HG03565 (cell line): Measurements from ENCODE around the gene PIEZO1.
"Not testable (repeated sequence)": the region's sequence is repeated elsewhere in the genome, so short reads cannot be mapped to it uniquely, and the experiment has no call there.

Source experiments
- ATAC-seq: cut with Tn5 transposase; IDR thresholded peaks from one replicate; pipeline ENCODE4 v1.9.1; 2021; ENCODE audit warnings: mild to moderate bottlenecking, moderate library complexity; ENCODE audit not compliant: unreplicated experiment

Gene PIEZO1

DNA sequence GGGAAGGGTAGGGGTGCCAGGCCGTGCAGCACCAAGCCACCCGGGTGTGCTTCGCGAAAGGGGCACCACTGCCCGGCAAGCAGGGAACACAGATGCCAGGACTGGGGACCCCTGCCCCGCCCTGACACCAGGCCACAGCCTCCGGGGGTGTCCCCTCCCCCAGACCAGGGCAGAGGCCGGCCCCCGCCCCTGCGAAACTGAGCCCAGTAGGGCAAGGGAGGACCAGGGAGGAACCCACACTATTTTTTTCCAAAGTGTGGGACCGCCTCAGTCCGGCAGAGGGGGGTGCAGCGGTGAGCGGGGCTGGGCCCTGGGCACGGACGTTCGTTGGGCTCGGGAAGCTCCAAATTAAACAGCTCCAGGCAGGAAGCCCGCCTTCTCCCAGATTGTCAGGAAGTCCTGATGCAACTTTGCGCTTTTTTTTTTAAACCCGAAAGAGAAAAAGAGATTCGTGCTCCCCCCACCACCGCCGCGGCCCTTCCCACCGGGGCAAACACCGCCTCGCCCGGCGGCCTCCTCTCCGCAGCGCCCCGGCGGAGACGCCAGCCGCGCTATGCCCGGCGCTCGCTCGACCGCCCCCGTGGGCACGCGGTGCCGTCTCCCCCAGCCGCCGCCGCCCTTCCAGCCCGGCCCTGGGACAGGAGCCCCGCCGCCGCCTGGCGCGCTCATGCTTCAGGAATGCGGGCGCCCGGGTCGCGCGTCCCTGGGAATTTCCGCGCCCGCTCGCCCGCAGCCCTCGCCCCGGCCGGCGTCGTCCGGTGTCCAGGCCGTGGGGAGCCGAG lies 755 bp downstream of the PIEZO1 start:
- ATAC-seq: no peak

DNA sequence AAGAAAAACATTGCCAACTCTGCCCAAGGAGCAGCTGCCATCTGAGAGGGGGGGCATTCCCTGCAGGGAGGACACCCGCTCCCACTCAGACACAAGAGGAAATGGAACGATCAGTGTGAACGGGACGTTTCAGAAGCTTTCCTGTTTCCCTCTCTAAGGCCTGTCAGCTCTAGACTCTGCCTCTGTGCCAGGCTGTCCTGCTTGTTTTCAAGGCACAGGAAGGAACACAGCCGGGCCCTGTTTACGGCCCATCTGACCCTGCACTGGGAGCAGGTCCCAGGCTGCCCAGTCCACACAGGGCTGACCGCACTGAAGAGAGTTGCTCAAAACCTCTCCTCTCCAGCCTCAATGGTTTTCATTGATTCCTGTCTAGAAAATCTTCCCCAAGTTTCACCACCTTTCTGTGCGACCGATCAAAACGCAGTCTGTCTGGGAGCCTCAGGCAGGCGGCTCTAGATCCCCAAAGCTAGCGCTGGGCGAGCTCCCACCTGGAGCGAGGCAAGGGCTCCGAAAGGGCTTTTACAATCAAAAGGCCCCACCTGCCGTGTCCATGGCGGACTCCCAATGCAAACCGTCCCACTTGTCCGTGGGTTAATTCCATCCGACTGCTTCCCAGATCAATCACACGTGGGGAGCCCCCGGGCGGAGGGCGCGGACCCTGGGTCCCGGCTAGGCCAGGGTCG lies 1.5 kb downstream of the PIEZO1 start:
- ATAC-seq: no peak

DNA sequence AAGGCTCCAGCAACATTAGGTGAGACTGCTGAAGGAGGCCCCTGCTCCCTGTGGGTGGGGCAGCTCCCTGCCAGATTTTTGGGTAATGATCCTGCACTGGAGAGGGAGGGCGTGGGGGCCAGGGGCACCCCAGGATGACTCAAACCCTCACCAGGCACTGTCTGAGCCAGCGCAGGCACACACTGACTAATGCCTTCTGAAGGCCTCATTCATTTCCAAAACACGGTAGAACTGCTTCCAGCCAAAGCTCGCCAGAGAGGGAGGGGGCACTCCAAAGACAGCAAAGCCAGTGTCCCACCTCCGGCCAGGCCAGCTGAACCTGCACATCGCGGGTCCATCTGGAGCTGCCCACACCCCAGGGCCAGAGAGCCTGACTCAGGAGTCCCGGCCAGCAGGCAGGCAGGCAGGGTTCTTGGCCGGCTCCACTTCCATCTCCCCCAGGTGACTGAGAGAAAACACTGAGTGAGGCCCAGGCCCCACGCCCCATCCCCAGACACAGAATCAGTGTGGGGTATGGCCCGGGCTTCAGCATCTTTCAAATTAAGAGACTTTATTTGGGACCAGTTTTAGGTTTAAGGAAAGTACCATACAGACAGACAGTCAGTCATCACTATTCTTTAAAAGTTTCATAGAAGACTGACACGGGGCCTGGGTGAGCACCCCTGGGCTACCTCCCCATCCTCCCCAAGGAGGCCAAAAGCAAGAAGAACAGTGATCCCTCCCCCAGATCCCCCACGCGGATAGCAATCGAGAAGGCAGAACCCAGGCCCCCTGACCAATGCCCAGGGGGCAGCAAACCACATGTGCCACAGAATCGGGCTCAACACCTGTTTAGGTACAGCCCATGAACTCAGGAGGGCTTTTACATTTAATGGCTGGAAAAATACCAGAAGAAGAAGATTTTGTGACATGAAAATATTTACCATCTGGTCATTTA lies 2.3 kb downstream of the PIEZO1 start:
- ATAC-seq: no peak

DNA sequence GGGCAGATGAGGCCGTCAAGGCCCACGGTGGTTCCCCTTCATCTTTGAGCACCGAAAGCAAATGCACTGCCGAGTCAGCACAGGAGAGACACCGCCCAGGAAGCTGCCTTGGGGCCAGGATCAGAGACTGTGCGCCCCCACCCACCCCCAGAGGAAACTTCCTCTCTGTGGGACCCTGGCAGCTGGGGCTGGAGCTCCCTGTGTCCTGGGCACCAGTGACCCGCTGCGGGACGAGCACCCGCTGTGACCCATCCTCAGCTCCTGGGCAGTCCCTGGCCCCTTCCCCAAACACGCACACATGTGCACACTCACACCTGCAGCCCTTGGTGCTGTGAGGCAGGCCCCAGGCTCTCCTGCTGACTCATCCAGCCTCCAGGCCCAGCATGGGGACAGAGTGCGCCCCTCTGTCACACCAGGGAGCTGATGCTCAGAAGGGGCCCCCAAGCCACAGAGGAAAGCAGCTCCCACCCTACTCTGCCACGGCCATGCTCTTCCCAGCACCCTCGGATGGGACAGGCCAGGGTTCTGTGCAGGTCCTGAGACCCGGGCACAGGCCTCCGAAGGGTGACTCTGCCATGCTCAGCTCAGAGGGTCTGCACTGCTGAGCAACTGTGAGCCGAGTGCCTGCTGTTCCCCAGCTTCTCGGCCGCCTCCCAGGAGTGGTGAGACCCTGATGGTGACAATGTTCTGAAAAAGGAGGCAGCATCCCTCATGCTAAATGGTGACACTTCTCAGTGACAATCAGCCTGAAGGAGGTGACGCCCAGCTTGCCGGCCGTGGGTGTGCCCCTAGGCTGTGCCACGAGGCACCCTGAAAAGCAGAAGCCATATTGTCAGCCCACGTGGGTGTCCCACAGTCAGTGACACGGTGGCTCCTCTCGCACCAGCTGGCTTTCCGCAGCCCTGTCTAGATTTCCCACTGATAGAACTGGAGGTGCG lies 3.6 kb downstream of the PIEZO1 start:
- peak; percentile 27 for ATAC-seq

DNA sequence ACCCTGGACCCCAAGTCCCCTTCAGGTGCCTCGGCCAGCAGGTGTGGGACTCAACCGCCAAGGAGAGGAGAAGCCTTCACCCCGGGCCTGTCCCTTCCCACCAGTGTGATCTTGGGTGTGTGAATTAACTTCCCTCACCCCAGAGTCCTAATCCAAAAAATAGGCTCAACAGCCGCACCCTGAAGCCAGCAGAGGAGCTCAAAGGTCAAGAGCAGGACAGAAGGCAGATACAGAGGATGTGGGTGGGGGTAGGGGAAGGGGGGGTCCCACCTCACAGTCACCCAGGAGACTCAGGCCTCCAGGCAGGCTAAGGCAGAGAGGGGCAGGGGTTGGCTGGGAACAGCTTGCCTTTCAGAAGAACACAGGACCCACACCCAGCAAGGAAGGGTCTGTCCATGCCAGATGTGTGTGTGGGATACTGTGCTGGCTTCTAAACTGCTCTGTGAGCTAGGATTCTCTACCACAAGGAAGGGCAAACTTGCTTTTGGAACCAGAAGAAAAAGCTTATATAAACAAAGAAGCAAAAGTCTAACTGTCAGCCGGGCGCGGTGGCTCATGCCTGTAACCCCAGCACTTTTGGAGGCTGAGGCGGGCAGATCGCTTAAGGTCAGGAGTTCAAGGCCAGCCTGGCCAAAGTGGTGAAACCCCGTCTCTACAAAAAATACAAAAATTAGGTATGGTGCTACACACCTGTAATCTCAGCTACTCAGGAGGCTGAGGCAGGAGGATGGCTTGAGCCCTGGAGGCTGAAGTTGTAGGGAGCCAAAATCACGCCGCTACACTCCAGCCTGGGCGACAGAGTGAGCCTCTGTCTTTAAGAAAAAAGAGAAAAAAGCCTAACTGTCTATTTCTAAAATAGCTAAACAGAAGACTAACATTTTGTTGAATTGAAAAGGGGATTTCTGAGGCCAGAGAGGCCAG lies 4.6 kb downstream of the PIEZO1 start:
- ATAC-seq: no peak

DNA sequence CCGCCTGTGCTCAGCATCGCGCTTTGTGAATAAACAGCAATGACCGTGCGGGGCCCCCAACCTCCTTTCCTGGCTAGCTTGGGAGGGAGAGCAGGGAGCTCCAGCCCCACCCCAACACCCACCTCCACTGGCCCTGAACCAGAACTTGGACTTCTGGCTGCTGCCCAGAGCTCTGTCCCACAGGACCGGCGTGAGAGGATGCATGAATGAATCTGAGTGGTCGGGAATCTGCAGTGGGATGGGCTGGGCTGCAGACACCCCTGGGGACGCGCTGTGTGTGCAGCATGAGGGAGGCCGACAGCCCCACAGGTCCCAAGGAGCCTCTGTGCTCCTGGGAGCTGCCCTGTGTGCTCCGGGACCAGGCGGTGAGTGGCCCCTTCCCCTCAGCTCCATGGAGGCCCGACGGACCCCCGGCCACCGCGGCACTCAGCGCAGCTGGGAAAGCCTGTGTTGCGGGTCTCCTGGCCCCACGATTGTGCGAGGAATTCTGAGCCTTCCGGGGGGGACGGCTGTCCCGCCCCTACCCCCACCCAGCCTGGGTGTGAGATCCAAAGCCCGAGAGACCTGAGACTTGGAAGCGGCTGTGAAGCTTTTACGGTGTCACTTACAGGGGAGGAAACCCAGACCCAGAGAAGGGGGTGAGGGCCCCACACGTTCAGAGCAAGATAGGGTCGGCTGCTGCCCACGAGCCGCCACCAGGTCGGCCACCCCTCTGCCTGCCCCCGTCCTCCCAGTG lies 5.4 kb downstream of the PIEZO1 start:
- ATAC-seq: no peak

DNA sequence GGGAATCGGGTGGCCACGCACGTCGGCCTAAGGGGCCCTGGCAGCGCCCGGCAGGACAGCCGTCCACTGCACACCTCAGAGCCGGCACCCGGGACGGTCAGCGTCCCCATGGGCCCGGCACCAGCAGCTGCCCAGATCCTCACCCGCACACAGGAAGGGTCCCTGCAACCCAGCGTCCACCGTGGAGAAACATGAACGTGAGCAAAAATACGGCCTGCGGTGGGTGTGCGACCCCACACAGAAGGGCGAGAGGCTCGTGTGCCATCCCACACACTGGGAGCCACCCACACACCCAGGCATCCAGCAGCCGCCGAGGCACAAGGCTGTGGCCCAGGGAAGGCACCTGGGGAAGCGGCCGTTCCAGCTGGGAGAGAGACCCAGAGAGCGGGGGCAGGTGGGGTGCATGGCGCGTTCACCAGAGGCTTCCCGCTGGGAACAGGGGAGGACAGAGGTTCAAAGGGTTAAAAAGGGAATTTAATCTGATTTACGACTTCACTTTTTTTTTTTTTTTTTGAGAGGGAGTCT lies 6.4 kb downstream of the PIEZO1 start:
- no peak for ATAC-seq

DNA sequence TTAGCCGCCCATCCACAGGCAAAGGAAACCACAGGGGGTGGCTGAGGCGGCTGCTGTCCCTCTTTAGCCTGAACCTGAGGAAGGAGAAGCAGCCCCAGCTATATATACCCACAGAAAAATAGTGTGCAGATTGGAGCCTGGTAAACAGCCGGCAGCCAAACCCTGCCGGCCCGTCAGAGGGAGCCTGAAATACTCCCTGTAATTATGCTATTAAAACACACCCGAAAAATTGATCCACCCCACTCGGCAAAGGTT lies 6.8 kb downstream of the PIEZO1 start:
- no peak for ATAC-seq

DNA sequence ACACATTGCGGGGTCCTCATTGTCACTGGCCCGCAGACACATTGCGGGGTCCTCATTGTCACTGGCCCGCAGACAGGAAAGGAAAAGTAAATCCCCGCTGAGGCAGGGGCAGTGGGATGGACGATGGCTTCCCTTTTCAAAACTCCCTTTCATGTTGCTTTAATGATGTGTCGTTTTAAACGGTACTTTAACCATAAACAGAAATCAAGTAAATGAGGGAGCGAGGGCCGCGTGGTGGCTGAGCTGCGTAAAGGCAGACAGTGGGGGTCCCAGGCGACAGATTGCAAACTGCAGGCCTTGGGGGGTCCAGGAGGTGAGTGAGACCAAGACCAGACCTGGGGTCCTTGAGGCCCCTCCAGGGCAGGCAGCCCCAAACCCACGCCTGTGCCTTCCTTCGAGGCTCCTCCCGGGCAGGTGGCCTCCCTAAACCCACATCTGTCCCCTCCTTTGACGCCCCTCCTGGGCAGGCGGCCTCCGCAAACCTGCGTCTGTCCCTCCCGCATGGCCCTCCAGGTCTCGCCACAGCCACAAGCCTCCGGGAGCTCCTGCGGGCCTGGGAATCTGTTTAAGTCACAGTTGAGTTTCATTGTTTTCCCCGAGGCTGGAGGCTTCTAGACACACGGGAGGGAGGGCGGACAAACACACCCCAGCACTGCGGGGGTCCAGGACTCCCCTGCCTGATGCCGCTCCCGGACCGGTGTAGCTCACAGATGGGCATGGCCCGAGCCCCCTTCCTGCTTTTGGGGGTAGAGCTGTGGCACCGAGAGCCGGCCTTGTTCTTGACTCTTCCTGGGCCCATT lies 7.3 kb downstream of the PIEZO1 start:
- ATAC-seq: no peak

DNA sequence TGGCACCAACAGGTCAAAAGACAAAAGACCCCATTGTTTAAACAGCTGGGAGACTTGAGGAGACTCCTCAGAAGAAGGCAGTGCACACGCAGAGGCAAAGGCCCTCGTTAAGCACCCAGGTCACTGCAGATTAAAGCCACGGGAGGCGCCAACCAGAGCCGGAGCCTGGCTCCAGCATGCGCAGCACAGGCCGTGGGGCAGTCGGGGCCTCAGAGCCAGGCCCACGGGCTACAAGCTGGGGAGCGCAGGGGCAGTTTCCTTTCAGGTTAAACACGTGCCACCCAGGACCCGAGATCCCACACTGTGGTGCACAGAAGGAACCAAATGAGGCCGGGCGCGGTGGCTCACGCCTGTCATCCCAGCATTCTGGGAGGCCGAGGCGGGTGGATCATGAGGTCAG lies 9.2 kb downstream of the PIEZO1 start:
- ATAC-seq: no peak

DNA sequence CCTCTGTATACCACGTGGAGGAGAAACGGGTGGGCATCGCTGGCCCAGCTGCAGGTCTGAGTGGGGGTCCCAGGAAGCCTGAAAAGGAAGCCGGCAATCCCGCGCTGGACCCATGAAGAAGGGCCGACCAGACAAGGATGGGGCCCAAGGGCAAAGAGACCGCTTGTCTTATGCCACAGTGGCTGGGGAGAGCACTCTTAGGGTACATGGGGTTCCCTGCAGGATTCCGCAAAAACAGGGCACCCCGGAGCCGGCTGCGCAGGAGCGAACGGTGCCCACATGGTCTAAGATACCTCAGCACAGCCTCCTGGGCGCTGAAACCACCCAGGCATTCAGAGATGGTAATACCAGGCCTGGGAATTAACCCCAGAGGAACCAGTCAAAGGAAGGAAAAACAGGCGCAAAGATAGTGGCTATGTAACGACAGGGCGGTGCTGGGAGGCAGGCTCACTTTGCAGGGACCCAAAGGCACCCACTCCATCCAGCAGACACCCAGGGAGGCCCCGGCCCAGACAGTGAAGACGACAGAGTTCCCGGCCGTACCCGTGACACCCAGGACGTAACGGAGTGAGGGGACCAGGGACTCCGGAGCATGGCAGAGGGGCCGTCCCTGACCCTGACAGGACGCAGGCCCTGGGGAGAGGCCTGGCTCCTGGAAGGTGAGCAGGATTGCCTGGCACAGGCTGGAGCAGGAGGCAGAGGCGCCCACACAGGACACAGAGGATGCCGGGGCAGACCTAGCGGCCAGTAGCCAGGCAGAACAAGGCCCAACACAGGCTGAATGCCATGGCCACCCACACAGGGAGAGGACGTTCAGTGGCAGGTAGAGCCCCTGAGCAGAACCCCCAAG lies 10.3 kb downstream of the PIEZO1 start:
- ATAC-seq: no peak

DNA sequence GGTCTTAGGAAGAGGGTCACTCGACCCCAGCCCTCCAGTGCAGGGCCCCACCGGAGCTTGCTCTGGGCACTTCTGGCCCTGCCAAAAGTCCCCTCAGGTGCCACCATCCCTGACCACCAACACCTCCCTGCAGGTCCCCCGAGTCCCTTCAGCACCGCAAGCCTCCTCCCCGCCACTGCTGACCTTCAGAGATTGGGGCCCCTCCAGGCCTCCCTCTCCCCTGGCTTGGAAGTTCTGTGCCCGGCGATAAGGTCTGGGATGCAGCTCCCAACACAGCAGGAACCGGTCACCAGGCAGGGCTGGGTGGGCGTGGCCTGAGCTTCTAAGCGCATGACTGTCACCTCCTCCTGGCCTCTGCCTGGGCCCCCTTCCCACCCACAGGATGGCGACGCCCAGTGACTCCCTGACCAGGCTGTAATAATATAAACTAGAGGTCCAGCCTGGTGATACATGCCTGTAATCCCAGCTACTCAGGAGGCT lies 11.2 kb downstream of the PIEZO1 start:
- ATAC-seq: no peak

DNA sequence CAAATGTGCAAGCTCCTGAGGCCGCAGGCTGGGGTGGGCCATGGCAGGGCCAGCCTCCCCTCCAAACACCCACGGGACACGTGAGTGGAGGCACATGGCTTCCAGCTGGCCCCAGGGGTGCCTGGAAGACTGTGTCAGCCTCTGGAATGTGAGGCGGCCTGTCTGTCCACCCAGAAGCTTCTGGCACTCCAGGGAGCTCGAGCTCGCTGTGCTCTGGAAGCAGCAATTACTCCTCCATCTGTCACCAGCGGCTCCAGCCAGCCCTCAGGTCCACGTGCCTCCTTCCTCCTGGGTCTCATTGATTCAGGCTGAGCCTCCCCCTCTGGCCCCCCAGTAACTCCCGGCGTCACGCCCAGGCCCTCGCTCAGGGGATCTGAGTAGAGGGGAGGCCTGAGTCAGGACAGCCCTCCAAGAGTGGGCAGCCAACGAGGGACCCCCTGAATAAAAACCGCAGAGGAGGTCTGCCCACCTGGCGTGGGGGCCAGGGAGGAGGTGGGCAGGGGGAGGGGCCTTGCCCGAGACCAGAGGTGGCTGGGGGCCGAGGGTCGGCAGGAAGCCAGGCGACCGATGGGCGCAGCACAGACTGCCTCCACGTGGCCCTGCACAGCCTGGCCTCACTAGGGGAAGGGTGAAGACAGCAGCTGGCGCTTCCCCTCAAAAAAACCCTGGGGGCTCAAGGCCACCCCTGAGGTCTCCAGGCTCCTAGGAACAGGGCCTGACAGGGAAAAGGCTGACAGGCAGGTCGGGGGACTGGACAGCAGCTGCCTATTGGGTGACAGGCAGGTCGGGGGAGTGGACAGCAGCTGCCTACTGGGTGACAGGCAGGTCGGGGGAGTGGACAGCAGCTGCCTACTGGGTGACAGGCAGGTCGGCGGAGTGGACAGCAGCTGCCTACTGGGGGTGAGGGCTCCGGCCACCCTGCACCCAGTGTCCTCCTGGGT lies 11.9 kb downstream of the PIEZO1 start:
- ATAC-seq: no peak

DNA sequence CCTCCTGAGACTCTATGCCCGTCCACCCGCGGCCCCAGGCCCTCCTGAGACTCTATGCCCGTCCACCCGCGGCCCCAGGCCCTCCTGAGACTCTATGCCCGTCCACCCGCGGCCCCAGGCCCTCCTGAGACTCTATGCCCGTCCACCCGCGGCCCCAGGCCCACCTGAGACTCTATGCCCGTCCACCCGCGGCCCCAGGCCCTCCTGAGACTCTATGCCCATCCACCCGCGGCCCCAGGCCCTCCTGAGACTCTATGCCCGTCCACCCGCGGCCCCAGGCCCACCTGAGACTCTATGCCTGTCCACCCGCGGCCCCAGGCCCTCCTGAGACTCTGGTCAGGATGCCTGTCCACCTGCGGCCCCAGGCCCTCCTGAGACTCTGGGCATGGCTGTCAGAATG lies 13.2 kb downstream of the PIEZO1 start:
- ATAC-seq: not testable (repeated sequence)

DNA sequence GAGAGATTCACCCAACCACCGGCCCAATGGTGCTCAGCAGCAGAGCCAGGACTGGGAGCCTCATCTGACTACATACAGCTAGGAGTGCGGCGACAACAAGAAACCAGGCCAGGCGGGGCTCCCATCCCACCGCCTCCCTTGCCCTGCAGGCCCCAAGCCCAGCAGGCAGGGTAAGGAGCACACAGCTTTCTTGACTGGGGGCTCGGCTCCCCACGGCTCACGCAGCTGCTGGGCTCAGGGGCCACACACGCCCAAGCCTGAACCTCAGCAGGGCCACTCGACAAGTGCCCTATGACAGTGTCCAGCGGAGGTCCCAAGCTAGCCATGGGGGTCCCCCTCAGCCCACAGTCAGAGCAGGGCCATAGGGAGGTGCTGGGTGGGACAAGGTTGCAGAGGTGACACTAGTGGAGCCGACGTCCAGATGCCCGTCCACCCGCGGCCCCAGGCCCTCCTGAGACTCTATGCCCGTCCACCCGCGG lies 13.7 kb downstream of the PIEZO1 start:
- no peak for ATAC-seq
